ENCODE data around the gene ZNF493. TPM values are rescaled to one million over a fixed set of nuclear protein-coding genes. Genes with fewer than 3 reads are reported as not detected.

The ZNF493 gene
- total and polyA plus RNA-seq, 4 donors = 3.5 to 147 (median 15.2) TPM

Other genes starting within 250 kb of the ZNF493 start
- gene ZNF708, start 67.7 kb upstream of the ZNF493 start, total RNA-seq = 10 to 100 TPM; 11.7 to 34.0 TPM
- 1 to 10 TPM; 2.6 to 6.2 TPM for gene ZNF708, start 67.7 kb upstream of the ZNF493 start, polyA plus RNA-seq
- gene ZNF738, start 38.1 kb upstream of the ZNF493 start, total RNA-seq = 10 to 100 TPM in 1 of 2 donors, 1 to 10 TPM in 1; 7.4 to 14.4 TPM
- gene ZNF738, start 38.1 kb upstream of the ZNF493 start, polyA plus RNA-seq = 1 to 10 TPM; 2.6 to 6.5 TPM
- gene ZNF429, start 108.5 kb downstream of the ZNF493 start, total RNA-seq = 10 to 100 TPM; 15.7 to 18.9 TPM
- gene ZNF429, start 108.5 kb downstream of the ZNF493 start, polyA plus RNA-seq = 1 to 10 TPM; 5.4 to 5.7 TPM